ENCODE results near the gene TUBGCP3.

- TF ChIP-seq, protein P1, sequence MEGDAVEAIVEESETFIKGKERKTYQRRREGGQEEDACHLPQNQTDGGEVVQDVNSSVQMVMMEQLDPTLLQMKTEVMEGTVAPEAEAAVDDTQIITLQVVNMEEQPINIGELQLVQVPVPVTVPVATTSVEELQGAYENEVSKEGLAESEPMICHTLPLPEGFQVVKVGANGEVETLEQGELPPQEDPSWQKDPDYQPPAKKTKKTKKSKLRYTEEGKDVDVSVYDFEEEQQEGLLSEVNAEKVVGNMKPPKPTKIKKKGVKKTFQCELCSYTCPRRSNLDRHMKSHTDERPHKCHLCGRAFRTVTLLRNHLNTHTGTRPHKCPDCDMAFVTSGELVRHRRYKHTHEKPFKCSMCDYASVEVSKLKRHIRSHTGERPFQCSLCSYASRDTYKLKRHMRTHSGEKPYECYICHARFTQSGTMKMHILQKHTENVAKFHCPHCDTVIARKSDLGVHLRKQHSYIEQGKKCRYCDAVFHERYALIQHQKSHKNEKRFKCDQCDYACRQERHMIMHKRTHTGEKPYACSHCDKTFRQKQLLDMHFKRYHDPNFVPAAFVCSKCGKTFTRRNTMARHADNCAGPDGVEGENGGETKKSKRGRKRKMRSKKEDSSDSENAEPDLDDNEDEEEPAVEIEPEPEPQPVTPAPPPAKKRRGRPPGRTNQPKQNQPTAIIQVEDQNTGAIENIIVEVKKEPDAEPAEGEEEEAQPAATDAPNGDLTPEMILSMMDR (IDR thresholded peaks at IDR 0.05; ENCODE audit: low read depth, low read length, poor library complexity, severe bottlenecking): no peak
- TF ChIP-seq EZH2phosphoT487 (IDR thresholded peaks at IDR 0.05; ENCODE audit: borderline replicate concordance, low read length): no peak
These were observed 141.1 kb downstream of the TUBGCP3 start for GRCh38 chr13:112446867-112447266.

Measured in DOHH2 (cell line).